Neural progenitor cell (in vitro differentiated cells): Measurements from ENCODE around the gene ATL1.

ENCODE experiments used
- CTCF ChIP-seq: fragments of 200-600 bp; sonication (generic); IDR thresholded peaks from 2 replicates; pipeline ENCODE4 v1.5.1; 2017; ENCODE audit warnings: antibody characterized with exemption, mild to moderate bottlenecking
- EZH2 ChIP-seq: fragments of 200-600 bp; sonication (generic); IDR thresholded peaks from 2 replicates; pipeline ENCODE4 v1.6.1; 2017; ENCODE audit warnings: antibody characterized with exemption, mild to moderate bottlenecking, moderate library complexity

GRCh38 chr14:50578433-50578832, 18.5 kb downstream of the ATL1 start:
- no peak for TF ChIP-seq EZH2
- TF ChIP-seq CTCF, result no peak
